Breast epithelium (tissue), 4 donors: ENCODE results near the gene IRF2BPL. TPM values are rescaled to one million over a fixed set of nuclear protein-coding genes. Genes with fewer than 3 reads are reported as not detected.

ENCODE experiments used
- DNase-seq, 2 donors: peaks; one replicate each; pipeline ENCODE4 v3.0.0-alpha.2; 2019; ENCODE audit warnings: low spot score in 2 of 2
- H3K27ac ChIP-seq, 2 donors: fragments of 200-600 bp; sonication (generic) in 1 of 2; one replicate each; pipeline ENCODE4 v1.5.1; 2016 to 2019; ENCODE audit warnings: mild to moderate bottlenecking in 1 of 2
- H3K27me3 ChIP-seq, 2 donors: fragments of 200-600 bp; sonication (generic) in 1 of 2; one replicate each; pipeline versions ENCODE4 v1.5.1 to v1.6.0; 2017 to 2019; ENCODE audit warnings: control low read depth in 1 of 2, mild to moderate bottlenecking in 1 of 2
- H3K36me3 ChIP-seq: fragments of 200-600 bp; one replicate; pipeline ENCODE4 v1.5.1; 2019
- H3K4me1 ChIP-seq, 2 donors: fragments of 200-600 bp; sonication (generic); one replicate each; pipeline ENCODE4 v1.5.1; 2016 to 2019; ENCODE audit warnings: control low read depth in 1 of 2
- H3K4me3 ChIP-seq, 3 donors: fragments of 200-600 bp; sonication (generic); 1 replicate in 2 of 3; 2 replicates in 1 of 3; pipeline ENCODE4 v1.5.1; 2016 to 2019; ENCODE audit warnings: mild to moderate bottlenecking in 3 of 3, moderate library complexity in 2 of 3
- H3K9me3 ChIP-seq, 2 donors: fragments of 200-600 bp; sonication (generic) in 1 of 2; one replicate each; pipeline ENCODE4 v1.5.1; 2016 to 2019; ENCODE audit warnings: control low read depth in 1 of 2
- POLR2A ChIP-seq: fragments of 450-650 bp; IDR thresholded peaks from one replicate; pipeline ENCODE4 v1.6.1; 2016; ENCODE audit warnings: antibody characterized with exemption, mild to moderate bottlenecking, moderate library complexity
- POLR2AphosphoS5 ChIP-seq, 3 donors: sonication (generic); formaldehyde crosslinking; IDR thresholded peaks; one replicate each; pipeline ENCODE4 v1.6.1; 2017; ENCODE audit warnings: antibody characterized with exemption in 3 of 3
- intact Hi-C: fragments of 100-400 bp; cut with DNase I; formaldehyde crosslinking; loops from one replicate; pipeline ENCODE4 v1.15.1; 2023; ENCODE audit warnings: low total_unique reads
- total RNA-seq, 3 donors: library from RNA; depleted of rRNA; stranded (reverse); fragments of >200 nt; gene quantifications; one replicate each; pipeline ENCODE4 v1.1.0, GENCODE V29; 2016
- TF ChIP-seq, protein P1 (sequence below), 3 donors: fragments of 450-650 bp; IDR thresholded peaks; one replicate each; pipeline ENCODE4 v1.5.1; 2016 to 2017; ENCODE audit warnings: antibody characterized with exemption in 3 of 3, mild to moderate bottlenecking in 3 of 3, moderate library complexity in 3 of 3

Gene IRF2BPL
- total RNA-seq, 3 donors from 2014 or later, result 39.5 to 76.5 (median 47.2) TPM

DNA sequence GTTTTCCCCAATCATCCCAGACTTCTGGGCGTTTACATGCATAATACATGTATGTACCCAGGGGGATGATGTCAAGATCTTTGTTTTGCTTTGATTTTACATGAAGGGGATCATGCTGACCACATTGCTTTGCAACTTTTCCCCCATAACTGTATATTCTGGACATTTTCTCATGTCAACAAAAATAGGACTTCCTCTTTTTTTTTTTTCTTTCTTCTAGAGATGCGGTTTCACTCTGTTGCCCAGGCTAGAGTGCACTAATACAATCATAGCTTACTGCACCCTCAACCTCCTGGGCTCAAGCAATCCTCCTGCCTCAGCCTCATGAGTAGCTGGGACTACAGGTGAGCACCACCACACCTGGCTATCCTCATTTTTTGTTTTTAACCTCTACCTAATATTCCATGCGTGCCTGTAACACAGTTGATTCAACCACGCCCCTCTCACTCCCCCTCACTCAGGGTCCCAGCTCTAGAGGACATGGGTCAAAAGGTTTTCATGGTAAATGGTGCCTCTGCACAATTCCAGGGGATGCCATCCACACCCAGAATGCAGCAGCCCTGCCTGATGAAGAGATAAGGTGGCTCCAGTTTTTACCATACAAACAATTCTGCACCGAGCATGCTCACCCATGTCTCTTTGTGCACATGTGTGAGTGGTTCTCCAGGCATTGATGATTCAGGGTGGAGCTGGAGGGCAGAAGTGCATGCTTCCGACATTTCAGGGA is 37.5 kb upstream of the IRF2BPL start:
- Histone ChIP-seq H3K27me3 (no peaks in the 10 kb centered on the region), H3K4me1 (peaks cover 0 to 13% of the 10 kb centered on the region in 2 donors), H3K36me3 (no peaks in the 10 kb centered on the region), H3K27ac (no peak overlapping the region), H3K4me3 (no peak overlapping the region), H3K9me3 (no peaks in the 10 kb centered on the region)
- TF ChIP-seq POLR2A (no peak), POLR2AphosphoS5 (IDR thresholded peaks at IDR 0.05) (no peak)
- TF ChIP-seq, protein P1, sequence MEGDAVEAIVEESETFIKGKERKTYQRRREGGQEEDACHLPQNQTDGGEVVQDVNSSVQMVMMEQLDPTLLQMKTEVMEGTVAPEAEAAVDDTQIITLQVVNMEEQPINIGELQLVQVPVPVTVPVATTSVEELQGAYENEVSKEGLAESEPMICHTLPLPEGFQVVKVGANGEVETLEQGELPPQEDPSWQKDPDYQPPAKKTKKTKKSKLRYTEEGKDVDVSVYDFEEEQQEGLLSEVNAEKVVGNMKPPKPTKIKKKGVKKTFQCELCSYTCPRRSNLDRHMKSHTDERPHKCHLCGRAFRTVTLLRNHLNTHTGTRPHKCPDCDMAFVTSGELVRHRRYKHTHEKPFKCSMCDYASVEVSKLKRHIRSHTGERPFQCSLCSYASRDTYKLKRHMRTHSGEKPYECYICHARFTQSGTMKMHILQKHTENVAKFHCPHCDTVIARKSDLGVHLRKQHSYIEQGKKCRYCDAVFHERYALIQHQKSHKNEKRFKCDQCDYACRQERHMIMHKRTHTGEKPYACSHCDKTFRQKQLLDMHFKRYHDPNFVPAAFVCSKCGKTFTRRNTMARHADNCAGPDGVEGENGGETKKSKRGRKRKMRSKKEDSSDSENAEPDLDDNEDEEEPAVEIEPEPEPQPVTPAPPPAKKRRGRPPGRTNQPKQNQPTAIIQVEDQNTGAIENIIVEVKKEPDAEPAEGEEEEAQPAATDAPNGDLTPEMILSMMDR (IDR thresholded peaks at IDR 0.05), result no peak
- intact Hi-C loops, result loop anchor here (5.0 to 10.0 kb wide), 2 partner anchors 39 to 191 kb away; partner anchors contain the start of gene IRF2BPL
- no peak for DNase-seq

DNA sequence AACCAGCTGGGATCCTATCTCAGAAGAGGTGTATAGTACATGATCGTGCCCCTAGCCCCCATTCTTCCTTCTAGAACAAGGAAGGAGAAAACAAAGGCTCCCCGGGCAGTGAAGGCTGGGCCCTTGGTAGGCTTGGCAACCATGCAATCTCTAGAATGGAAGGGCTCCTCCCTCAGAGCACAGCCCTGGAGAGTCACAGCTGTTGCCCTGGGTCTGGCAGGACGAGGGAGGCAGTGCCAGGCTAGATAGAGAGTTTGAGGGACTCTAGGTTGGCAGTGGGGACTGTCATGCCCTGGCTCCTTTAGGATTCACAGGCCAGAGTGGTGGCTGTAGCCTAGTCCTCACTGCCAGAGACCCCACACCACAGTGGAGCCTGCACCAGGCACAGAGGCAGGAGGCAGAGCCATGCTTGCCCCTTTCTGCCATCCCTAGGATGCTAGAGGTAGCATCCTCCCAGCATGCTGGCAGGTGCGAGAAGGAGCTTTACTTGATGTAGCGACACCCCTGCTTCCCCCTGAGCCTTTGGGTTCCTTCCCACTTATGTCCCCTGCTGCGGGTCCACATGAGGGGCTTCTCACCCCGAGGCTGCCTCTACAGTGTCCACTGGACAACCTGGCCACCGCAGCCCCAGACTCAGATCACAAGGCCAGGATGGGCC is 36.1 kb upstream of the IRF2BPL start:
- Histone ChIP-seq H3K4me3 (no peak overlapping the region), H3K36me3 (no peaks in the 10 kb centered on the region), H3K4me1 (peaks cover 0 to 9% of the 10 kb centered on the region in 2 donors), H3K27me3 (no peaks in the 10 kb centered on the region), H3K9me3 (no peaks in the 10 kb centered on the region), H3K27ac (no peak overlapping the region)
- intact Hi-C loops, result loop anchor here (5.0 to 10.0 kb wide), 2 partner anchors 37 to 190 kb away; partner anchors contain the start of gene IRF2BPL
- no peak for DNase-seq
- TF ChIP-seq, protein P1 (IDR thresholded peaks at IDR 0.05), result no peak
- no peak for TF ChIP-seq POLR2A
- TF ChIP-seq POLR2AphosphoS5 (IDR thresholded peaks at IDR 0.05), result no peak

DNA sequence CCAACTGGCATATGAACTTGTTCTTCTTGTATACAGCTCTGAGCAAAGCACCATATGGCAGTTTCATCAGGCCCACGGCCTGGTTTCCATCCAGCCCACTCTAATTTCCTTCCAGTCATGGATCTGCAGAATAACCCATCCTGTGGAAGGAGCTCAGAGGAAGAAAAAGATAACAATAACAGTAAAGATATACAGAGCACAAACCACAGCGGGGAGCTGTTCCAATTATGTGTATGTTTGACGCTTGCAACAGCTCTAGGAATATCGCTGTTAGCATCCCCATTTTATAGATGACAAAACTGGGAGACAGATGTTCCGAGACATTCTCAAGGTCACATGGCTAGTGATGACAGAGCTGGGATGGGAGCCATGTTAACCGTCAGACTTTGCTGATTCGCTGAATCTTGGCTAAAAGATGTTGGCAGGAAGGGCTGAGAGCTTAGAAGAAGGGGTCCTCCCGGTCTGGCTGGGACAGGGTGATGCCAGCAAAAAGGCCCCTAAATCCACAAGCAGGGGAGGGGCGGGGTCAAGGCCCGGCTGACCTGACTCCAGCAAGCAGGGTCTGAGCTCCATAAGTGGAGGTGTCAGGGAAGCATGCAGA is 35.2 kb upstream of the IRF2BPL start:
- Histone ChIP-seq H3K9me3 (no peaks in the 10 kb centered on the region), H3K27me3 (no peaks in the 10 kb centered on the region), H3K4me1 (peaks cover 0 to 8% of the 10 kb centered on the region in 2 donors), H3K4me3 (no peak overlapping the region), H3K36me3 (no peaks in the 10 kb centered on the region), H3K27ac (no peak overlapping the region)
- intact Hi-C loops, result loop anchor here (10.0 kb wide), 1 partner anchor 189 kb away; no protein-coding TSS in a partner anchor
- no peak for DNase-seq
- TF ChIP-seq, protein P1 (IDR thresholded peaks at IDR 0.05), result no peak
- TF ChIP-seq POLR2AphosphoS5 (IDR thresholded peaks at IDR 0.05) (no peak), POLR2A (no peak)

DNA sequence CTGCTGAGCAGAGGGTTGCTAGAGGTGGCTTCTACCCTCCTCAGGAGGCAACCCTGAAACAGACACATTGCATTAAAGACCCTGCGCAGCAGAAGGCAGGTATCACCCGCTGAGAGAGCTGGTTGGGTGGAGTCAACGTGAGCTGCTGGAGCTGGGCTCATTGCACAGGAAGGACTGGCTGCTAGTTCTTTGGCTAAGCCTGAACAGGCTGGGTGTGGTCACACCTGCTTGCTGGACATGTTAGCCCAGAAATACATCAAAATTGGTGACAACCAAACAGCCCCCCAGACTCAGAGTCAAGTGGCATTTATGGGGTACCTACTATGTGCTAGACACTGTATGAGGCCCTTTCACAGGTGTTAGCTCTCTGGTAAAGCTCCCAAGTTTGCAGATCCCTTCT is 33.8 kb upstream of the IRF2BPL start:
- TF ChIP-seq POLR2A, result no peak
- TF ChIP-seq, protein P1 (IDR thresholded peaks at IDR 0.05), result no peak
- intact Hi-C loops, result loop anchor here (10.0 kb wide), 1 partner anchor 187 kb away; no protein-coding TSS in a partner anchor
- H3K27me3 ChIP-seq, result no peaks in the 10 kb centered on the region
- H3K4me1 ChIP-seq, result no peaks in the 10 kb centered on the region
- no peak for DNase-seq
- H3K36me3 ChIP-seq, result no peaks in the 10 kb centered on the region
- no peak overlapping the region for H3K4me3 ChIP-seq
- H3K27ac ChIP-seq, result no peak overlapping the region
- H3K9me3 ChIP-seq, result no peaks in the 10 kb centered on the region
